ENCODE data around the gene MUC5B.
A peak's percentile ranks its signal among the peaks of the same experiment; 100 is the strongest.

The MUC5B gene

DNA sequence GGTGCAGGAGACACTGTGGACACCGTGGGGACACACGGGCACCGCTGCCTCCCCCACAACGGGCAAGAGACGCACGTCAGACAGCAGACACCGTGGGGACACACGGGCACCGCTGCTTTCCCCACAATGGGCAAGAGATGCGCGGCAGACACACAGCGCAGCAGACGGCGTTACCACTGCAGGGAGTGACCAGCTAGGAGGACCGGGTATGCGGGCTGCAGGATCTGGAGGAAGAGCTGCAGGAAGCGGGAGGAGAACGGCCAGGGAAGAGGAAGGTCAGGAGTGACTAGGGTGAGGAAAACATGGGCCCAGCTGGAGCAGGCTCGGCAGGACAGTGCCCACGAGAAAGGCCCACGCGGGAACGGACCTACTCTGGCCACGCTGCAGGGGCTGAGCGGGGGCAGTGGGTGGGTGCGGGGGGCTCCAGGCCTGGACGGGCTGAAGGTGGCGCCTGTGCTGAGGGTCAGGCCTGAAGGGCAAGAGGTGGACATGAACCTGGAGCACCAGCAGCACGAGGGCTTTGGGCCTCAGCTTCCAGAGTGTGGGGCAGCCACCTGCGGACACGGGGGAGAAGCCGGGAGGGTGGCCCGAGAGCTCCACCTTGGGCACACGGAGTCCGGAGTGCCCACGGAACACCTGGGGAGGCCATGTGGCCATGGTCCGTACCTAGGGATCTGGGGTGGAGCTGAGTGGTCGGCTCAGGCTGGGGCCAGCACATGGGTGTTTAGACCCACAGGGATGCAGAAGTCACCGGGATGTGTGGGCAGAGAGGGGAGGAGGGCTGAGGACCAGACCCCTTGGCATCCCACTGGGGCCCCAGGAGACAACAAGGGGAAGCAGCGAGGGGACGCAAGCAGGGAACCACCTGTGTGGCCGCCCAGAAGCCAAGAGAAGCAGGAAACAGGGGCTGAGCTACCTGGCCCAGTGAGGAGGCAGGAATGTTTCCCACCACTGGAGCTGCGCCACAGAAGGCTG is 70.1 kb downstream of the MUC5B start:
- Histone ChIP-seq H3K27ac (replicated peaks) (no peak overlapping the region), H3K27me3 (ENCODE audit: insufficient read depth, poor library complexity, severe bottlenecking) (no peaks in the 10 kb centered on the region), H3K4me3 (replicated peaks; ENCODE audit: insufficient read depth, low read length) (no peak overlapping the region)
- TF ChIP-seq POLR2AphosphoS5 (IDR thresholded peaks at IDR 0.05; ENCODE audit: low read depth) (no peak), CTCF (IDR thresholded peaks at IDR 0.05; ENCODE audit: insufficient read depth, low read length) (no peak), SPI1 (IDR thresholded peaks at IDR 0.05; ENCODE audit: borderline replicate concordance, low read depth) (no peak), REST (IDR thresholded peaks at IDR 0.05; ENCODE audit: insufficient replicate concordance, low read depth) (no peak), GABPA (IDR thresholded peaks at IDR 0.05; ENCODE audit: low read depth) (no peak)
- DNase-seq (ENCODE audit: low read depth in 1 of 2, low spot score in 1 of 2), result no peak

DNA sequence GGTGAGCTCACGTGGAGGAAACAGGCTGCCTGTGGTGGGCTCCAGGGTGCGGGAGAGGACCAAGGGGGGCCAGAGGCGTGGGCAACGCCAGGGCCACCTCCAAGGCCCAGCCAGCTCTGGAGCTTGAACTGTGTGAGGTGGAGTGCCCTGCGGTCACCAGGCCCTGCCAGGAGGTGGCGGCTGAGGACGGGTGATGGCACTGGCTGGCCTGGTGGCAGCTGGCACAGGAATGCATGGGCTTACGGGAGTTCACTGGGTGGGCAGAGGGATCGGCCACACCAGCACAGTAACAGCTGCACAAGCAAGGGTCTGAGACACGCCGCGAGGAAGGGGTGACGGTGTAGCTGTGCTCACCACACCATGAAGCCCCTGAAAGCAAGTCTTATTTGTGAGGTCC is 70.8 kb downstream of the MUC5B start:
- Histone ChIP-seq H3K27ac (replicated peaks) (no peak overlapping the region), H3K4me3 (replicated peaks; ENCODE audit: insufficient read depth, low read length) (no peak overlapping the region), H3K27me3 (ENCODE audit: insufficient read depth, poor library complexity, severe bottlenecking) (no peaks in the 10 kb centered on the region)
- TF ChIP-seq GABPA (IDR thresholded peaks at IDR 0.05; ENCODE audit: low read depth) (no peak), CTCF (IDR thresholded peaks at IDR 0.05; ENCODE audit: insufficient read depth, low read length) (peak; percentile 42)
- DNase-seq (ENCODE audit: low read depth in 1 of 2, low spot score in 1 of 2), result peak in 1 of 2 experiments; percentile 36

DNA sequence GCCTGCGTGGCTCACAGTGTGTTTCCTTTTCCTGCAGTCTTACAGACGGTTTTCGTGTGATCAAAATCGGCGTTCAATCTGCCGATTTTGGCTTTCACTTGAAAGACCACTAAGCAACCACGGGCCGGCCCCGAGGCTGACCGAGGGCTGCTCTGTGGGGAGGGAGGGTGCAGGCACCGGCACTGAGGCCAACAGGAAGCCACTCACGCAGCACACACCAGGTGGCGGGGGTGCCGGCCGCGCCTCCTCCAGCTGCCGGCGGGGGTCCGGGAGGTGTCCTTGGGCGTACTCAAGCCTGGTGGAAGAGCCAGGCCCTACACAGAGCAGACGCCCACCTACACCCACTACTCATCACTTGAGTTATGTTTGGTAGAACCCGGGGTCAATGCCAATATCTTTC is 72.2 kb downstream of the MUC5B start:
- no peak for TF ChIP-seq CTCF (IDR thresholded peaks at IDR 0.05; ENCODE audit: insufficient read depth, low read length)
- TF ChIP-seq SPI1 (IDR thresholded peaks at IDR 0.05; ENCODE audit: borderline replicate concordance, low read depth), result no peak
- no peak for TF ChIP-seq POLR2AphosphoS5 (IDR thresholded peaks at IDR 0.05; ENCODE audit: low read depth)
- no peak for TF ChIP-seq GABPA (IDR thresholded peaks at IDR 0.05; ENCODE audit: low read depth)
- TF ChIP-seq REST (IDR thresholded peaks at IDR 0.05; ENCODE audit: insufficient replicate concordance, low read depth), result no peak
- no peak overlapping the region for H3K4me3 ChIP-seq (replicated peaks; ENCODE audit: insufficient read depth, low read length)
- H3K27me3 ChIP-seq (ENCODE audit: insufficient read depth, poor library complexity, severe bottlenecking), result no peaks in the 10 kb centered on the region
- no peak for DNase-seq (ENCODE audit: low read depth in 1 of 2, low spot score in 1 of 2)
- H3K27ac ChIP-seq (replicated peaks), result no peak overlapping the region
